ENCODE data around the gene MYL7.
A peak's percentile ranks its signal among the peaks of the same experiment; 100 is the strongest.
"Not testable (repeated sequence)": the region's sequence is repeated elsewhere in the genome, so short reads cannot be mapped to it uniquely, and the experiment has no call there.

The MYL7 gene

GRCh38 chr7:44128721-44129582, 12.2 kb downstream of the MYL7 start:
- no peak for DNase-seq

- no peak for DNase-seq
Observed at GRCh38 chr7:44127161-44127560, 14.0 kb downstream of the MYL7 start.

GRCh38 chr7:44126574-44126973, 14.6 kb downstream of the MYL7 start:
- DNase-seq, result not testable (repeated sequence)

- DNase-seq, result no peak
Observed at GRCh38 chr7:44124822-44125202, 16.3 kb downstream of the MYL7 start.

GRCh38 chr7:44123190-44124003, 17.7 kb downstream of the MYL7 start, which contains the start of gene POLD2:
TSS of gene POLD2 (minus strand) at chr7:44123548. CDS start at chr7:44122053, 1,495 bp downstream.
- peak; percentile 99 for DNase-seq

GRCh38 chr7:44122529-44122928, 18.6 kb downstream of the MYL7 start:
- no peak for DNase-seq

- DNase-seq, result no peak
Observed at GRCh38 chr7:44121761-44122420, 19.2 kb downstream of the MYL7 start.

- no peak for DNase-seq
Observed at GRCh38 chr7:44120395-44120794, 20.7 kb downstream of the MYL7 start.

GRCh38 chr7:44119829-44120380, 21.2 kb downstream of the MYL7 start:
- no peak for DNase-seq

GRCh38 chr7:44117801-44118429, 23.2 kb downstream of the MYL7 start:
- DNase-seq, result no peak

- DNase-seq, result no peak
Observed at GRCh38 chr7:44116789-44117666, 24.1 kb downstream of the MYL7 start.

- DNase-seq, result no peak
Observed at GRCh38 chr7:44116087-44116788, 24.9 kb downstream of the MYL7 start.

- no peak for DNase-seq
Observed at GRCh38 chr7:44114586-44115310, 26.4 kb downstream of the MYL7 start.

- no peak for DNase-seq
Observed at GRCh38 chr7:44113764-44114354, 27.3 kb downstream of the MYL7 start.

GRCh38 chr7:44112997-44113763, 28.0 kb downstream of the MYL7 start:
- DNase-seq, result no peak

- DNase-seq, result no peak
Observed at GRCh38 chr7:44112231-44112996, 28.7 kb downstream of the MYL7 start.

GRCh38 chr7:44111761-44112160, 29.4 kb downstream of the MYL7 start:
- no peak for DNase-seq
